Endodermal cell (in vitro differentiated cells): Measurements from ENCODE around the gene NGF. TPM values are rescaled to one million over a fixed set of nuclear protein-coding genes. Genes with fewer than 3 reads are reported as not detected.

Experiments used
- DNase-seq: peaks from one replicate; pipeline ENCODE4 v3.0.0-alpha.2; 2017
- H3K27ac ChIP-seq: 2 replicates; pipeline ENCODE4 v1.5.1; 2013; ENCODE audit warnings: mild to moderate bottlenecking, low read depth, low read length, moderate library complexity
- H3K27me3 ChIP-seq: 2 replicates; pipeline ENCODE4 v1.6.1; 2013; ENCODE audit warnings: mild to moderate bottlenecking, low read length, moderate library complexity; ENCODE audit not compliant: insufficient read depth, control insufficient read depth, poor library complexity, severe bottlenecking
- H3K36me3 ChIP-seq: 2 replicates; pipeline ENCODE4 v1.7.0; 2013; ENCODE audit warnings: mild to moderate bottlenecking, low read length, moderate library complexity; ENCODE audit not compliant: control insufficient read depth, insufficient read depth
- H3K4me1 ChIP-seq: one replicate; pipeline ENCODE4 v1.7.0; 2013; ENCODE audit warnings: low read length; ENCODE audit not compliant: control insufficient read depth, insufficient read depth
- H3K4me3 ChIP-seq: 2 replicates; pipeline ENCODE4 v1.5.1; 2013; ENCODE audit warnings: mild to moderate bottlenecking, low read length, moderate library complexity
- H3K9ac ChIP-seq: 2 replicates; pipeline ENCODE4 v1.6.1; 2013; ENCODE audit warnings: mild to moderate bottlenecking, low read length, moderate library complexity; ENCODE audit not compliant: poor library complexity, severe bottlenecking; ENCODE audit errors: extremely low read depth
- H3K9me3 ChIP-seq: 2 replicates; pipeline ENCODE4 v1.6.1; 2013; ENCODE audit warnings: mild to moderate bottlenecking, low read length, moderate library complexity; ENCODE audit not compliant: control insufficient read depth
- H3K27ac Mint-ChIP-seq: 2 replicates; pipeline ENCODE4 v1.8.0; 2020; ENCODE audit warnings: mixed read lengths
- H3K27me3 Mint-ChIP-seq: 2 replicates; pipeline ENCODE4 v1.8.0; 2021; ENCODE audit warnings: mild to moderate bottlenecking, mixed read lengths; ENCODE audit not compliant: insufficient read depth
- H3K36me3 Mint-ChIP-seq: 2 replicates; pipeline ENCODE4 v1.8.0; 2020; ENCODE audit warnings: low read depth, mixed read lengths
- H3K4me1 Mint-ChIP-seq: 2 replicates; pipeline ENCODE4 v1.8.0; 2020; ENCODE audit warnings: mixed read lengths
- H3K4me3 Mint-ChIP-seq: 2 replicates; pipeline ENCODE4 v1.8.0; 2020; ENCODE audit warnings: mild to moderate bottlenecking, moderate library complexity, mixed read lengths
- H3K9me3 Mint-ChIP-seq: 2 replicates; pipeline ENCODE4 v1.8.0; 2020; ENCODE audit warnings: mild to moderate bottlenecking, mixed read lengths
- CTCF ChIP-seq: fragments of 200-600 bp; sonication (generic); conservative IDR thresholded peaks from 2 replicates; pipeline ENCODE4 v1.5.0; 2021; ENCODE audit warnings: antibody characterized with exemption, mild to moderate bottlenecking
- WGBS, 2 experiments: methylation state at CpG; one replicate each; pipeline versions ENCODE4 v1.1.5 to v1.1.7; 2013; ENCODE audit warnings: missing lambda C conversion rate in 2 of 2, mixed read lengths in 1 of 2; ENCODE audit not compliant: insufficient coverage in 1 of 2, insufficient read length in 1 of 2; 5-methylcytosine and 5-hydroxymethylcytosine counted together
- total RNA-seq, 2 donors: library from RNA; stranded (reverse); fragmentation: NEBNext Ultra II Directional in 1 of 2; extraction: Animal tissue kit (Norgen Biotek cat#: 25700) in 1 of 2; gene quantifications; 2 replicates in 1 of 2; 3 replicates in 1 of 2; pipeline ENCODE4 v1.2.1, GENCODE V29; 2021

Gene NGF
- total RNA-seq, 2 donors from 2014 or later = 0.26 TPM; not detected in 1

GRCh38 chr1:115300087-115300876, 37.8 kb downstream of the NGF start:
- Mint-ChIP-seq H3K36me3 (no peaks in the 10 kb centered on the region), H3K27me3 (no peaks in the 10 kb centered on the region), H3K4me3 (no peak overlapping the region), H3K27ac (peak overlapping the region; percentile 19), H3K9me3 (no peaks in the 10 kb centered on the region), H3K4me1 (peaks cover 16% of the 10 kb centered on the region)
- no peak overlapping the region for H3K9ac ChIP-seq
- no peaks in the 10 kb centered on the region for H3K27me3 ChIP-seq
- no peak overlapping the region for H3K27ac ChIP-seq
- H3K9me3 ChIP-seq = no peaks in the 10 kb centered on the region
- H3K4me3 ChIP-seq = no peak overlapping the region
- peaks cover 11% of the 10 kb centered on the region for H3K4me1 ChIP-seq
- H3K36me3 ChIP-seq = no peaks in the 10 kb centered on the region
- peak; percentile 63 for DNase-seq
- TF ChIP-seq CTCF = no peak
- 85 to 87% methylated on average over 5 to 8 of the region's 8 CpGs for WGBS, 2 experiments

- DNase-seq = no peak
- H3K9ac ChIP-seq = no peak overlapping the region
- Mint-ChIP-seq H3K4me3 (no peak overlapping the region), H3K36me3 (no peaks in the 10 kb centered on the region), H3K9me3 (no peaks in the 10 kb centered on the region), H3K4me1 (peaks cover 16% of the 10 kb centered on the region), H3K27me3 (no peaks in the 10 kb centered on the region), H3K27ac (no peak overlapping the region)
- no peaks in the 10 kb centered on the region for H3K27me3 ChIP-seq
- no peak overlapping the region for H3K4me3 ChIP-seq
- WGBS, 2 experiments = 96% methylated on average over 2 of the region's 2 CpGs; no CpG with 5 or more reads in 1 of the 2 experiments
- H3K36me3 ChIP-seq = no peaks in the 10 kb centered on the region
- no peaks in the 10 kb centered on the region for H3K9me3 ChIP-seq
- peaks cover 11% of the 10 kb centered on the region for H3K4me1 ChIP-seq
- TF ChIP-seq CTCF = no peak
- H3K27ac ChIP-seq = no peak overlapping the region
These were observed 38.8 kb downstream of the NGF start for GRCh38 chr1:115299266-115299665.

- H3K9me3 Mint-ChIP-seq = no peaks in the 10 kb centered on the region
- Histone ChIP-seq H3K36me3 (no peaks in the 10 kb centered on the region), H3K27me3 (no peaks in the 10 kb centered on the region), H3K9me3 (no peaks in the 10 kb centered on the region), H3K9ac (no peak overlapping the region), H3K27ac (no peak overlapping the region), H3K4me1 (peaks cover 11% of the 10 kb centered on the region), H3K4me3 (no peak overlapping the region)
- no peak overlapping the region for H3K27ac Mint-ChIP-seq
- H3K27me3 Mint-ChIP-seq = no peaks in the 10 kb centered on the region
- H3K4me3 Mint-ChIP-seq = no peak overlapping the region
- DNase-seq = no peak
- WGBS, 2 experiments = 92 to 100% methylated on average over 2 of the region's 2 CpGs
- H3K36me3 Mint-ChIP-seq = no peaks in the 10 kb centered on the region
- H3K4me1 Mint-ChIP-seq = peaks cover 16% of the 10 kb centered on the region
- TF ChIP-seq CTCF = no peak
These were observed 41.1 kb downstream of the NGF start for GRCh38 chr1:115296981-115297380.
